SKM-1 (cell line): ENCODE measurements around the gene PRMT7.

Source experiments
- DNase-seq: peaks from one replicate; lab custom pipeline; 2025; ENCODE audit not compliant: unreplicated experiment; lab: John Stamatoyannopoulos, UW

PRMT7 gene

DNA sequence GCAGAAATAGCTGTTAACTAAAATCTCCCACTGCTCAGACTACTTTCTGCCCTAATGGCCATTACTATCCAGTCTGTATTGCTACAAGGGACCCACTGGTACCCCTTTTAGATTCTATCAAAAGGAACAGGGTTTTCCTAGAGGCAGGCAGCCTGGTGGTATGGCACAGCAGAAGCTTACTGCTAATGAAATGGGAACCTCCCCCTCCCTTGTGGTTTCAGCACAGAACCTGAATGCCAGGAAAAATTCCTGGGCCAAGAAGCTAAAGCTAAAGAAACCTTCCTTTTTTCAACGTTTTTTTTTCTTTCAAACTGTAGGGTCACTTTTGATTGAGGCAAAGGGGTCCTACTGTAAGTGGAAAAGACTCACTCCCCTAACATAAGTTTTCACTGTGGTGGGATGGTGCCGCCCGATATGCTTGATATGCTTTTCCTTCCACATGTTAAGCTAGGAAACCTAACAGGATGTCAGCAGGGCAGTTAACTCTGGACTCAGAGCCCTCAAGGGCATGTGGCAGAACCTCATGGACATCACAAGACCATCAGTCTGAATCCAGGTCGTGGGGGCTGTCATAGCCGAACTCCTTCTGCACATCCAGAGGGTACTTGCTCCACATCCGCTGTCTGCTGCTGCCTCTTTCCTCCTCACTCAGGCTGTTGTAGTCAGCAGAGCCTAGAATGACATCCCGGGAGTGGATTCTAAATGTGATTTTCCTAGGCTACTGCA is 9.9 kb upstream of the PRMT7 start:
- no peak for DNase-seq

- DNase-seq, result no peak
These were observed 4.2 kb upstream of the PRMT7 start for GRCh38 chr16:68306633-68307032.

DNA sequence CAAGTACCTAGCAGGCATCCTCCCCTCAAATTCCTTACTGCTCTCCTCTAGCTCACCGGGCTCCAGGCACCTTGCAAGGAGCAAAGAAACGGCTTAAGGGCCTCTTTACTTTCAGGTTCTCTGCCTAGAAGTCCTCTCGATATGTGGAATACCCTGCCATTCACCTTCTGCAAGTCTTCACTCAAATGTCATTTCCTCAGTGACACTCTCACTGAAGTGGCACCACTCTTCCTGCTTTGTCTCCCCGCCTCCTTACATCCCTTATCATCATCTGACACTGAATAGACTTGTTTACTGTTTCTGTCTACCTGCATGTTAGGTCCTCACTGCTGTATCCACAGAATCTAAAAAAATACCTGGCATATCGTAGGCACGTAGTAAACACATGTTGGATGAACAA is 1.0 kb upstream of the PRMT7 start:
- no peak for DNase-seq

- no peak for DNase-seq
These were observed 414 bp upstream of the PRMT7 start for GRCh38 chr16:68310437-68310773.

- no peak for DNase-seq
These were observed 2.3 kb downstream of the PRMT7 start for GRCh38 chr16:68313116-68313515.

- no peak for DNase-seq
These were observed 8.5 kb downstream of the PRMT7 start for GRCh38 chr16:68319185-68319908.

DNA sequence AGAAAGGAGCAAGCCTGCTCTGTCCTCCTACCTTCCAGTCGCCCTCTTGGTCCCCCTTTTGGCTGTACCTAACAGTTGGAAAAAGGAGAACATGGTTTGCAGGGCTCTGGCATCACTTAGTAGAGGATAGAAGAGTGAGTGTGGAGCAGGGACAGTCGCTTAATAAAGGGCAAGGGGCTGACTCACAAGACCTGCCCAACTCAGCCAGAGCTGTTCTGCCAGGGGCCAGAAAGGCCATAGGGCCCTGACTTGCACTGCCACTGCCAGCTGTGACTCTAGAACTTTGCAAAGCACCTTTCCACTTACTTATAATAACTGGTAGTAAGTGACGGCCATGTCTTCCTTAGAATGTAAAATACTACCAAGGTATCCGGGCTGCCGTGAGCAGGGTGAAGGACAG is 13.5 kb downstream of the PRMT7 start:
- DNase-seq, result no peak

DNA sequence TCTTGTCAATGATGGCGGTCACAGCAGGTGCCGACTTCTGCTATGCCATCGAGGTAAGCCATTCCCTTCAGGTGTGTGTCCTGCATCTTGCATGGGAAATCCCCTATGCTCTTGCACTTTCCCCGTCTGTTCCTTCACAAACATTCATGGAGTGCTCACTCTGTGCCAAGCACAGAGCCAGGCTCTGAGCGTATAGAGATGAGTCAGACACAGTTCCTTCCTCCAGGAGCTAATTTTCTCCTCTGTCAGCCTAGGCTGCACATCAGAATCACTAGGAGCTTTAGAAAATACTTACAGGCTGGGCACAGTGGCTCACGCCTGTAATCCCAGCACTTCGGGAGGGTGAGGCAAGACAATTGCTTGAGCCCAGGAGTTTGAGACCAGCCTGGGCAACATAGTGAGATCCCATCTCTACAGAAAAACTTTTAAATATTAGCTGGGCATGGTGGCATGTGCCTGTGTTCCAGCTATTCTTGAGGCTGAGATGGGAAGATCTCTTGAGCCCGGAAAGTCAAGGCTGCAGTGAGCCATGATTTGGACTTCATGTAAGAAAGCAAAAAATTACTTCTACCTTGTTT is 14.1 kb downstream of the PRMT7 start:
- no peak for DNase-seq

DNA sequence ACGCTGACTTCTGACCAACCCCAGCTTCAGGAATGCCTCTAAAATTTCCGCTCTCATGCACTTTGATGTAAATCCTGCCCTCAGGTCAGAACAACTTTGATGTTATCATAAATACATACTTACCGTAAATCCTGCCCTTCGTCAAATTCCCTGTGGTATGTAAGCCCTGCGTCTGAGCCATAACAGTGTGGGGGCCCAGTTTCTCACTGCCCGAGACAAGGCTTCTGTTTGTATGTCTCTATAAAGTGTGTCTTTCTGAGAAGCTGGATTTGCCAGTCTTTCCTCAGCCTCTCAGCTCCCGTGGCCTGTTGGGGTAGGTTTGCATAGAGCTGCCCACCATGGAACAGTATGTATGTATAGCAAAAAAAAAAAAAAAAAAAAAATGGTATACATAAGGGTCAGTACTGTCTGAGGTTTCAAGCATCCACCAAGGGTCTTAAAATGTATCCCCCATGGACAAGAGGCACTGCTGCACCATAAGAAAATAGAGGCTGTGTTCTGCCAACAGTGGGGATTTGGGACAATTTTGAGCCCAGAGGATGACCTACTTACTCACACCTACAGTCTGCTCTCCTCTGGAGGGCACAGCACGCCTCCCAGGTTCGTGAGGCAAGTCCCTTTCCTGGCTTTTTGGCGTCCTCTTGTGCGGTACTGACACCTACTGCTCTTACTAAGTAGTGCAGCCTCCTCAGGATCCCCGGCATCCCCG is 17.5 kb downstream of the PRMT7 start:
- peak; percentile 64 for DNase-seq

- no peak for DNase-seq
These were observed 18.1 kb downstream of the PRMT7 start for GRCh38 chr16:68328860-68329390.

DNA sequence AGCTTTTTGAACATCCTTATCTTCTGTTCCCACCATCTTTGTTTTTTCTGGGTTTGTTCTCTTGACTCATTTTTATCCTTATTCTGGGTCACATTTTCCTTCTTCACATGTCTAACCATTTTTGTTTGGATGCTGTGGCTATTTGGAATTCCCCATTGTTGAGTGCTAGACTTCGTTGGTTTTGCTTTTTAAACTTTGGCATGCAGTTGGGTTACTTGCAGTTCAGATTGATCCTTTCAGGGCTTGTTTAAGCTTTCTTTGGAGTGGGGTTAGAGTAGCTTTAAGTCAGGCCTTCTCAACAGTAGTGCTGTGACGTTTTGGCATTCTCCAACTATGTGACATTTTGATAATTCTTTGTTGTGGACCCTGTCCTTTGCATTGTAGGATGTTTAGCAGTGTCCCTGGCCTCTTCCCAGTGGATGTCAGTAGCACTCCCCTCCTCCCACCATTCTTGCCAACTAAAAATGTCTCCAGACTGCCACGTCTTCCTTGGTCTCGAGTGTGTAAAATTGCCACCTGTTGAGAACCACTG is 21.1 kb downstream of the PRMT7 start:
- DNase-seq, result no peak

- peak; percentile 96 for DNase-seq
These were observed 21.7 kb downstream of the PRMT7 start for GRCh38 chr16:68332411-68333121.

- no peak for DNase-seq
These were observed 24.4 kb downstream of the PRMT7 start for GRCh38 chr16:68335175-68335574.

- no peak for DNase-seq
These were observed 27.7 kb downstream of the PRMT7 start for GRCh38 chr16:68338326-68339119.

DNA sequence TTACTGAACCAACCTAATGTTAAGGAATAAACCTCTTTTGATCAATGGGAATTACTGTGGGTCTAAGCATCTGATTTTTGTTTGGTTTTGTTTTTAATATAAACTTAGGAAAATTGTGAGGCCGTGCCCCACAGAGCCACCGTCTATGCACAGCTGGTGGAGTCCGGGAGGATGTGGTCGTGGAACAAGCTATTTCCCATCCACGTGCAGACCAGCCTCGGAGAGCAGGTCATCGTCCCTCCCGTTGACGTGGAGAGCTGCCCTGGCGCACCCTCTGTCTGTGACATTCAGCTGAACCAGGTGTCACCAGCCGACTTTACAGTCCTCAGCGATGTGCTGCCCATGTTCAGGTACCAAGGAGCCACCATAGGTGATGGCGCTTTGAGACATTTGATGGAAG is 28.4 kb downstream of the PRMT7 start:
- DNase-seq, result no peak

DNA sequence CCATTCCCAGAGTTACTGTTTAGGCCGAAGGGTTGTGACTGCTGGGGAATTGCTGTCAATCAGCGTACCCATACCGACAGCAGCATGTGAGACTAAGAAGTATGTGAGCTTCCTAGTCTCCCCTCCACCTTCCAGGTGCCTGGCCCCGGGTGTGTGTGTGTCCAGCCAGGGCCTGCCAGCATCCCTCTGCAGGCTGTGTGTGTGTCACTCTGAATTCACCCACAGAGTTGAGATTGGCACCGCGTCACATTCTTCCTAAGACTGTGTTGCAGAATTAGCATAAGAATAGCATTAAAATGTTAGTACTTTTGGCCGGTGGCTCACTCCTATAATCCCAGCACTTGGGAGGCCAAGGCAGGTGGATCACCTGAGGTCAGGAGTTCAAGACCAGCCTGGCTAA is 31.8 kb downstream of the PRMT7 start:
- DNase-seq, result no peak

DNA sequence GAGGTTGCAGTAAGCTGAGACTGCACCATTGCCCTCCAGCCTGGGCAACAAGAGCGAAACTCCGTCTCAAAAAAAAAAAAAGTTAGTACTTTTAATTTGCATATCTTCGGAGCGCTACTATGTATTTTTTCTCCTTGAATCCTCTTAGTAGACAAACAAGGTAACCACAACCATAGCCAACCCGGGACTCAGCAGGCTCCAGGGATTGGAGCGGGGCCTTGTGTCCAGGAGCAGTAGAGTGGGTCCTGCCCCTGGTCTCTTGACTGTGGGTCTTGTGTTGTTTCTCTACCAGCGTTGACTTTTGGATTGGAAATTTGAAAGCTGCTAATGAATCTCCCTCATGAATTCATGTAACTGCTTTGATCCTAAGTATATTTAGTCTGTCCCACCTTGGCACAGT is 32.3 kb downstream of the PRMT7 start:
- no peak for DNase-seq

DNA sequence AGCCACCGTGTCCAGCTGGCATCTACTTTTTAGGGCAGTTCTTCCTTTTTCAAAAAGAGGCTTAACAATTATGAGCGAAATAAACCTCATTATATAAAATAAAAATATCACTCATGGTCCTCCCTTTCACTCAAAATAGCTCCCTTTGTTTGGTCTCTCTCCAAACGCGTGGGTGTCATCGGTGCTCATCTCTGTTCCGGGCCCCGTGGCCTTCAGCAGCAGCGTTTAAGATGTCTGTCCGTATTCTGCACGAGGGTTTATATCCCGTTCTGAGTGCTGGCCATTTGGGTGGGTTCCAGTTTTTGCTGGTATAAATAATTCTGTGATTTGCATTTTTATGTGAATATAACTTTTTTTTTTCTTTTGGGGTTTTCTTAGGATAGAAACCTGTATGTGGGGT is 33.4 kb downstream of the PRMT7 start:
- no peak for DNase-seq

- no peak for DNase-seq
These were observed 34.6 kb downstream of the PRMT7 start for GRCh38 chr16:68345351-68345810.
